SK-N-SH (cell line): Measurements from ENCODE around the gene ACAT2. TPM values are rescaled to one million over a fixed set of nuclear protein-coding genes. Genes with fewer than 3 reads are reported as not detected.

Experiments used
- CTCF ChIA-PET: fragments of 300-600, 350-600 bp; formaldehyde crosslinking; extraction: SDS; loops from one replicate; lab custom pipeline; 2021; lab: Yijun Ruan, JAX
- POLR2A ChIA-PET: fragments of 350-600 bp; sonication (Branson Sonifier 250); formaldehyde crosslinking; extraction: SDS; loops from one replicate; lab custom pipeline; 2020; ENCODE audit warnings: antibody characterized with exemption, inconsistent platforms; lab: Yijun Ruan, JAX
- DNase-seq: peaks from one replicate; pipeline ENCODE4 v3.0.0; 2012
- H2AFZ ChIP-seq: fragments of 200-600 bp; sonication (generic); 2 replicates; pipeline ENCODE4 v1.8.1; 2016; ENCODE audit warnings: antibody characterized with exemption, mild to moderate bottlenecking, low read depth
- H3F3A ChIP-seq: fragments of 200-600 bp; sonication (generic); replicated peaks from 2 replicates; pipeline ENCODE3; 2016; ENCODE audit warnings: antibody characterized with exemption, mild to moderate bottlenecking; ENCODE audit not compliant: insufficient read depth
- H3K27ac ChIP-seq, 2 experiments: fragments of 200-500 bp in 1 of 2; fragments of 200-600 bp in 1 of 2; sonication (Bioruptor generic) in 1 of 2; sonication (generic), shearing (Covaris generic) in 1 of 2; 2 replicates each; pipeline versions ENCODE4 v1.5.1 to v1.6.1; 2014 to 2016; ENCODE audit warnings: low read depth in 2 of 2, inconsistent platforms in 1 of 2, low read length in 1 of 2, mild to moderate bottlenecking in 1 of 2, mixed read lengths in 1 of 2
- H3K27me3 ChIP-seq: fragments of 200-600 bp; sonication (generic), shearing (Covaris generic); 2 replicates; pipeline ENCODE4 v1.6.1; 2016; ENCODE audit warnings: mixed run types; ENCODE audit not compliant: insufficient read depth
- H3K36me3 ChIP-seq, 2 experiments: fragments of 200-500 bp in 1 of 2; fragments of 200-600 bp in 1 of 2; sonication (Bioruptor generic) in 1 of 2; sonication (generic) in 1 of 2; replicated peaks in 1 of 2; 2 replicates each; pipeline versions ENCODE3 to v1.5.1; 2014 to 2016; ENCODE audit warnings: low read length in 1 of 2, mild to moderate bottlenecking in 1 of 2; ENCODE audit not compliant: insufficient read depth in 2 of 2, control insufficient read depth in 1 of 2
- H3K4me1 ChIP-seq, 2 experiments: fragments of 200-500 bp in 1 of 2; fragments of 200-600 bp in 1 of 2; sonication (Bioruptor generic) in 1 of 2; sonication (generic), shearing (Covaris generic) in 1 of 2; 2 replicates each; pipeline versions ENCODE4 v1.5.1 to v1.6.1; 2014 to 2016; ENCODE audit warnings: low read depth in 1 of 2, low read length in 1 of 2, mixed run types in 1 of 2; ENCODE audit not compliant: insufficient read depth in 2 of 2, control insufficient read depth in 1 of 2
- H3K4me2 ChIP-seq: fragments of 200-600 bp; sonication (generic), shearing (Covaris generic); 2 replicates; pipeline ENCODE4 v1.6.1; 2017; ENCODE audit warnings: mixed run types
- H3K4me3 ChIP-seq, 2 experiments: fragments of 200-500 bp in 1 of 2; fragments of 200-600 bp in 1 of 2; sonication (Bioruptor generic) in 1 of 2; sonication (generic), shearing (Covaris generic) in 1 of 2; 2 replicates each; pipeline versions ENCODE4 v1.5.1 to v1.8.1; 2014 to 2016; ENCODE audit warnings: low read depth in 2 of 2, inconsistent platforms in 1 of 2, low read length in 1 of 2, mild to moderate bottlenecking in 1 of 2, mixed read lengths in 1 of 2, moderate library complexity in 1 of 2
- H3K79me2 ChIP-seq: fragments of 200-600 bp; sonication (generic); 2 replicates; pipeline ENCODE4 v1.8.1; 2017; ENCODE audit warnings: mild to moderate bottlenecking; ENCODE audit not compliant: insufficient read depth
- H3K9ac ChIP-seq: fragments of 200-600 bp; sonication (generic); 2 replicates; pipeline ENCODE4 v1.6.1; 2017; ENCODE audit warnings: mixed run types
- H3K9me2 ChIP-seq: fragments of 200-600 bp; sonication (generic); 2 replicates; pipeline ENCODE4 v1.6.1; 2017; ENCODE audit warnings: mixed run types
- H3K9me3 ChIP-seq: fragments of 200-600 bp; sonication (generic); 2 replicates; pipeline ENCODE4 v1.6.1; 2017; ENCODE audit warnings: mixed run types, mild to moderate bottlenecking, moderate library complexity
- H4K20me1 ChIP-seq: fragments of 200-600 bp; sonication (generic); 2 replicates; pipeline ENCODE4 v1.6.1; 2017; ENCODE audit warnings: mild to moderate bottlenecking, mixed run types; ENCODE audit not compliant: insufficient read depth
- CTCF ChIP-seq: fragments of 200-600 bp; sonication (generic); IDR thresholded peaks from 2 replicates; pipeline ENCODE4 v1.6.1; 2017; ENCODE audit warnings: antibody characterized with exemption, mild to moderate bottlenecking, moderate library complexity
- EP300 ChIP-seq, 2 experiments: IDR thresholded peaks; 2 replicates each; pipeline versions ENCODE4 v1.4.0 to v1.6.1; 2012; ENCODE audit warnings: borderline replicate concordance in 1 of 2, low read depth in 1 of 2, low read length in 1 of 2
- FOXM1 ChIP-seq: IDR thresholded peaks from 2 replicates; pipeline ENCODE4 v1.4.0; 2012; ENCODE audit warnings: low read depth, mild to moderate bottlenecking
- GABPA ChIP-seq: IDR thresholded peaks from 2 replicates; pipeline ENCODE4 v1.4.0; 2012; ENCODE audit warnings: low read depth, mild to moderate bottlenecking
- GATA2 ChIP-seq: sonication (generic); formaldehyde crosslinking; IDR thresholded peaks from 2 replicates; pipeline ENCODE4 v1.5.0; 2020; ENCODE audit warnings: mild to moderate bottlenecking, missing genetic modification reagents
- NRF1 ChIP-seq: IDR thresholded peaks from 2 replicates; pipeline ENCODE4 v1.6.1; 2012; ENCODE audit warnings: low read depth, mild to moderate bottlenecking, low read length
- RAD21 ChIP-seq: IDR thresholded peaks from 2 replicates; pipeline ENCODE4 v1.6.1; 2012; ENCODE audit warnings: mild to moderate bottlenecking, low read length
- RCOR1 ChIP-seq: fragments of 150-350 bp; IDR thresholded peaks from 2 replicates; pipeline ENCODE4 v1.6.1; 2017; ENCODE audit warnings: antibody characterized with exemption, low read length
- RXRA ChIP-seq: IDR thresholded peaks from 2 replicates; pipeline ENCODE4 v1.4.0; 2012; ENCODE audit warnings: low read depth, mild to moderate bottlenecking, borderline replicate concordance
- SIN3A ChIP-seq: IDR thresholded peaks from 2 replicates; pipeline ENCODE4 v1.6.1; 2012; ENCODE audit warnings: low read depth, mild to moderate bottlenecking, low read length, moderate library complexity, borderline replicate concordance
- SMC3 ChIP-seq: IDR thresholded peaks from 2 replicates; pipeline ENCODE4 v1.6.1; 2012; ENCODE audit warnings: low read depth, low read length, improper control_type of control experiment
- TCF12 ChIP-seq: IDR thresholded peaks from 2 replicates; pipeline ENCODE4 v1.4.0; 2012
- USF2 ChIP-seq: fragments of 150-350 bp; IDR thresholded peaks from 2 replicates; pipeline ENCODE4 v1.6.1; 2017; ENCODE audit warnings: antibody characterized with exemption, low read length, low read depth, borderline replicate concordance
- YY1 ChIP-seq: IDR thresholded peaks from 2 replicates; pipeline ENCODE4 v1.4.0; 2012; ENCODE audit warnings: low read depth, mild to moderate bottlenecking
- WGBS: methylation state at CpG from one replicate; pipeline ENCODE4 v1.1.6; 2017; ENCODE audit warnings: low lambda C conversion rate; 5-methylcytosine and 5-hydroxymethylcytosine counted together
- polyA plus RNA-seq, 3 experiments: library from polyadenylated mRNA; depleted of rRNA; stranded (reverse); fragments of >200 nt; gene quantifications; 2 replicates each; pipeline ENCODE4 v1.2.3, GENCODE V29; 2012
- TF ChIP-seq, protein P1 (sequence below): IDR thresholded peaks from 2 replicates; pipeline ENCODE4 v1.6.1; 2012; ENCODE audit warnings: mild to moderate bottlenecking, low read depth, low read length, moderate library complexity
- TF ChIP-seq, protein P2 (sequence below): fragments of 150-350 bp; IDR thresholded peaks from 2 replicates; pipeline ENCODE4 v1.6.1; 2016; ENCODE audit warnings: mild to moderate bottlenecking, low read depth, low read length
- TF ChIP-seq, protein P3 (sequence below): IDR thresholded peaks from 2 replicates; pipeline ENCODE4; 2012
- TF ChIP-seq, protein P4 (sequence below): IDR thresholded peaks from 2 replicates; pipeline ENCODE4 v1.4.0; 2012; ENCODE audit warnings: low read depth, borderline replicate concordance

Gene ACAT2
- polyA plus RNA-seq, 1 of the 3 experiments (the other 2 are of a cell fraction) = 13.1 TPM

DNA sequence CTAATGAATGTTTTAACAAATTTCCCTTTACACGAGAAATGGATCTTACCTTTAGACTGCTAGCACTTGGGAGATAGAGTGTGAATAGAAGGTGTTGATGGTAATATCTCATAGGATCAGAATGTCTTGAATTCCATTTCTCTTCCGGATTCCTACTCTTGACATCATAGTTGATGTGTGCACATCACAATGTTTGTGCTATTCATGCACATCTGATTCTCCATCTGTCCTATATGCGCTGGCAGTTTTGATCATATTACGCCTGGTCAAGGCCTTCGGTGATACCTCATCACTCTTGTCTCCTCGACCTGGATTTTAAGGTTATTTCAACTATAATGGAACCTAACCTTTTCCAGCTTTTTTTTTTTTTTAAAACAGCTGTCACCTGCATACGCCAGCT, 16.8 kb upstream of the ACAT2 start:
- TF ChIP-seq SMC3 (no peak), EP300 (IDR thresholded peaks at IDR 0.05; ENCODE audit: borderline replicate concordance in 1 of 2, low read depth in 1 of 2, low read length in 1 of 2) (no peak), RAD21 (no peak), CTCF (no peak), SIN3A (no peak), USF2 (no peak), YY1 (no peak), NRF1 (no peak), GATA2 (no peak), FOXM1 (no peak), GABPA (no peak), TCF12 (no peak), RCOR1 (no peak), RXRA (no peak)
- TF ChIP-seq, protein P1, sequence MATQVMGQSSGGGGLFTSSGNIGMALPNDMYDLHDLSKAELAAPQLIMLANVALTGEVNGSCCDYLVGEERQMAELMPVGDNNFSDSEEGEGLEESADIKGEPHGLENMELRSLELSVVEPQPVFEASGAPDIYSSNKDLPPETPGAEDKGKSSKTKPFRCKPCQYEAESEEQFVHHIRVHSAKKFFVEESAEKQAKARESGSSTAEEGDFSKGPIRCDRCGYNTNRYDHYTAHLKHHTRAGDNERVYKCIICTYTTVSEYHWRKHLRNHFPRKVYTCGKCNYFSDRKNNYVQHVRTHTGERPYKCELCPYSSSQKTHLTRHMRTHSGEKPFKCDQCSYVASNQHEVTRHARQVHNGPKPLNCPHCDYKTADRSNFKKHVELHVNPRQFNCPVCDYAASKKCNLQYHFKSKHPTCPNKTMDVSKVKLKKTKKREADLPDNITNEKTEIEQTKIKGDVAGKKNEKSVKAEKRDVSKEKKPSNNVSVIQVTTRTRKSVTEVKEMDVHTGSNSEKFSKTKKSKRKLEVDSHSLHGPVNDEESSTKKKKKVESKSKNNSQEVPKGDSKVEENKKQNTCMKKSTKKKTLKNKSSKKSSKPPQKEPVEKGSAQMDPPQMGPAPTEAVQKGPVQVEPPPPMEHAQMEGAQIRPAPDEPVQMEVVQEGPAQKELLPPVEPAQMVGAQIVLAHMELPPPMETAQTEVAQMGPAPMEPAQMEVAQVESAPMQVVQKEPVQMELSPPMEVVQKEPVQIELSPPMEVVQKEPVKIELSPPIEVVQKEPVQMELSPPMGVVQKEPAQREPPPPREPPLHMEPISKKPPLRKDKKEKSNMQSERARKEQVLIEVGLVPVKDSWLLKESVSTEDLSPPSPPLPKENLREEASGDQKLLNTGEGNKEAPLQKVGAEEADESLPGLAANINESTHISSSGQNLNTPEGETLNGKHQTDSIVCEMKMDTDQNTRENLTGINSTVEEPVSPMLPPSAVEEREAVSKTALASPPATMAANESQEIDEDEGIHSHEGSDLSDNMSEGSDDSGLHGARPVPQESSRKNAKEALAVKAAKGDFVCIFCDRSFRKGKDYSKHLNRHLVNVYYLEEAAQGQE = no peak
- TF ChIP-seq, protein P2, sequence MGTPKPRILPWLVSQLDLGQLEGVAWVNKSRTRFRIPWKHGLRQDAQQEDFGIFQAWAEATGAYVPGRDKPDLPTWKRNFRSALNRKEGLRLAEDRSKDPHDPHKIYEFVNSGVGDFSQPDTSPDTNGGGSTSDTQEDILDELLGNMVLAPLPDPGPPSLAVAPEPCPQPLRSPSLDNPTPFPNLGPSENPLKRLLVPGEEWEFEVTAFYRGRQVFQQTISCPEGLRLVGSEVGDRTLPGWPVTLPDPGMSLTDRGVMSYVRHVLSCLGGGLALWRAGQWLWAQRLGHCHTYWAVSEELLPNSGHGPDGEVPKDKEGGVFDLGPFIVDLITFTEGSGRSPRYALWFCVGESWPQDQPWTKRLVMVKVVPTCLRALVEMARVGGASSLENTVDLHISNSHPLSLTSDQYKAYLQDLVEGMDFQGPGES = no peak
- TF ChIP-seq, protein P3, sequence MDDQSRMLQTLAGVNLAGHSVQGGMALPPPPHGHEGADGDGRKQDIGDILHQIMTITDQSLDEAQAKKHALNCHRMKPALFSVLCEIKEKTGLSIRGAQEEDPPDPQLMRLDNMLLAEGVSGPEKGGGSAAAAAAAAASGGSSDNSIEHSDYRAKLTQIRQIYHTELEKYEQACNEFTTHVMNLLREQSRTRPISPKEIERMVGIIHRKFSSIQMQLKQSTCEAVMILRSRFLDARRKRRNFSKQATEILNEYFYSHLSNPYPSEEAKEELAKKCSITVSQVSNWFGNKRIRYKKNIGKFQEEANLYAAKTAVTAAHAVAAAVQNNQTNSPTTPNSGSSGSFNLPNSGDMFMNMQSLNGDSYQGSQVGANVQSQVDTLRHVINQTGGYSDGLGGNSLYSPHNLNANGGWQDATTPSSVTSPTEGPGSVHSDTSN = no peak
- TF ChIP-seq, protein P4, sequence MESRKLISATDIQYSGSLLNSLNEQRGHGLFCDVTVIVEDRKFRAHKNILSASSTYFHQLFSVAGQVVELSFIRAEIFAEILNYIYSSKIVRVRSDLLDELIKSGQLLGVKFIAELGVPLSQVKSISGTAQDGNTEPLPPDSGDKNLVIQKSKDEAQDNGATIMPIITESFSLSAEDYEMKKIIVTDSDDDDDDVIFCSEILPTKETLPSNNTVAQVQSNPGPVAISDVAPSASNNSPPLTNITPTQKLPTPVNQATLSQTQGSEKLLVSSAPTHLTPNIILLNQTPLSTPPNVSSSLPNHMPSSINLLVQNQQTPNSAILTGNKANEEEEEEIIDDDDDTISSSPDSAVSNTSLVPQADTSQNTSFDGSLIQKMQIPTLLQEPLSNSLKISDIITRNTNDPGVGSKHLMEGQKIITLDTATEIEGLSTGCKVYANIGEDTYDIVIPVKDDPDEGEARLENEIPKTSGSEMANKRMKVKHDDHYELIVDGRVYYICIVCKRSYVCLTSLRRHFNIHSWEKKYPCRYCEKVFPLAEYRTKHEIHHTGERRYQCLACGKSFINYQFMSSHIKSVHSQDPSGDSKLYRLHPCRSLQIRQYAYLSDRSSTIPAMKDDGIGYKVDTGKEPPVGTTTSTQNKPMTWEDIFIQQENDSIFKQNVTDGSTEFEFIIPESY = no peak
- POLR2A ChIA-PET = no interaction called here
- Histone ChIP-seq H3K4me1 (no peaks in the 10 kb centered on the region), H2AFZ (no peak overlapping the region), H3K9me2 (no peaks in the 10 kb centered on the region), H3K4me2 (no peak overlapping the region), H3K9ac (no peak overlapping the region), H3K79me2 (peaks cover 86% of the 10 kb centered on the region), H4K20me1 (peaks cover under 1% of the 10 kb centered on the region; the same call in 1 of the 2 replicates), H3K4me3 (no peak overlapping the region), H3K27me3 (no peaks in the 10 kb centered on the region), H3K27ac (no peak overlapping the region), H3F3A (peaks cover 15% of the 10 kb centered on the region), H3K9me3 (no peaks in the 10 kb centered on the region), H3K36me3 (peaks cover 90 to 96% of the 10 kb centered on the region in 2 experiments)
- no peak for DNase-seq
- WGBS = 89% methylated on average over 7 of the region's 7 CpGs
- CTCF ChIA-PET = no interaction called here
